AG04450 (cell line): ENCODE measurements around the gene URI1. TPM values are rescaled to one million over a fixed set of nuclear protein-coding genes. Genes with fewer than 3 reads are reported as not detected.

Source experiments
- CTCF ChIA-PET: fragments of 300-600, 350-600 bp; formaldehyde crosslinking; extraction: SDS; loops from one replicate; lab custom pipeline; 2022; ENCODE audit warnings: antibody characterized with exemption, inconsistent platforms; lab: Charles Lee
- POLR2A ChIA-PET: fragments of 350-600 bp; formaldehyde crosslinking; extraction: SDS; loops from one replicate; lab custom pipeline; 2021; ENCODE audit warnings: antibody characterized with exemption, inconsistent platforms; lab: Yijun Ruan, JAX
- DNase-seq: peaks from one replicate; pipeline ENCODE4 v3.0.0-alpha.2; 2011; ENCODE audit warnings: low read depth, low spot score
- H3K27ac ChIP-seq: one replicate; pipeline ENCODE4 v1.5.1; 2012; ENCODE audit warnings: low read depth, low read length, control low read depth
- H3K27me3 ChIP-seq: one replicate; pipeline ENCODE4 v1.6.0; 2012; ENCODE audit warnings: low read length; ENCODE audit not compliant: control insufficient read depth, insufficient read depth
- H3K4me3 ChIP-seq: 2 replicates; pipeline ENCODE4 v1.5.1; 2011; ENCODE audit warnings: mild to moderate bottlenecking, low read depth, low read length, control low read depth
- H3K9me3 ChIP-seq: 2 replicates; pipeline ENCODE4 v1.5.1; 2012; ENCODE audit warnings: low read length; ENCODE audit not compliant: control insufficient read depth, insufficient read depth
- polyA plus RNA-seq: library from polyadenylated mRNA; depleted of rRNA; stranded (reverse); fragments of >200 nt; gene quantifications from 2 replicates; pipeline ENCODE4 v1.2.3, GENCODE V29; 2011
- TF ChIP-seq, protein P1 (sequence below): IDR thresholded peaks from 2 replicates; pipeline ENCODE4 v1.5.1; 2011; ENCODE audit warnings: low read depth, low read length, control low read depth, inconsistent platforms

The URI1 gene
- polyA plus RNA-seq, 1 experiment: 79.0 TPM

DNA sequence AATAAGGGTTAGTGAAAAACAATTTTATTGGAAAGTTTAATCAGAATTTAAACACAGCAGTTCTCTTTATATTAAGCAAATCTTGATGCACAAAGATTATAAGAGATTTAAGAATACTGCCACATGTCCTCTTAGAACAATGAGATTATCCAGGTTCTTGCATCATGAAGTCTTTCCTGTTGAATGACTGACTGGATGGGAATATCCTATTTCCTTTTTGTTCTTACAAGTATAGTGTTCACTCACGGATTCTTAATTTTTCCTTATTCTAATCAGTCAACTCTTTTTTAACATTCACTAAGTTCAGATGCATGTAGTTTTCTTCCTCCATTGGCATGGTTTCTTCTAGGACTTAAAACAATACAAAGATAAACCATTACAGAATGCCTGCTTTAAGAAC is 10.1 kb downstream of the URI1 start:
- CTCF ChIA-PET: no interaction called here
- Histone ChIP-seq H3K4me3 (no peak overlapping the region), H3K27me3 (no peaks in the 10 kb centered on the region), H3K27ac (no peak overlapping the region), H3K9me3 (no peaks in the 10 kb centered on the region; the same call in 1 of the 2 replicates)
- POLR2A ChIA-PET: no interaction called here
- DNase-seq: no peak
- TF ChIP-seq, protein P1, sequence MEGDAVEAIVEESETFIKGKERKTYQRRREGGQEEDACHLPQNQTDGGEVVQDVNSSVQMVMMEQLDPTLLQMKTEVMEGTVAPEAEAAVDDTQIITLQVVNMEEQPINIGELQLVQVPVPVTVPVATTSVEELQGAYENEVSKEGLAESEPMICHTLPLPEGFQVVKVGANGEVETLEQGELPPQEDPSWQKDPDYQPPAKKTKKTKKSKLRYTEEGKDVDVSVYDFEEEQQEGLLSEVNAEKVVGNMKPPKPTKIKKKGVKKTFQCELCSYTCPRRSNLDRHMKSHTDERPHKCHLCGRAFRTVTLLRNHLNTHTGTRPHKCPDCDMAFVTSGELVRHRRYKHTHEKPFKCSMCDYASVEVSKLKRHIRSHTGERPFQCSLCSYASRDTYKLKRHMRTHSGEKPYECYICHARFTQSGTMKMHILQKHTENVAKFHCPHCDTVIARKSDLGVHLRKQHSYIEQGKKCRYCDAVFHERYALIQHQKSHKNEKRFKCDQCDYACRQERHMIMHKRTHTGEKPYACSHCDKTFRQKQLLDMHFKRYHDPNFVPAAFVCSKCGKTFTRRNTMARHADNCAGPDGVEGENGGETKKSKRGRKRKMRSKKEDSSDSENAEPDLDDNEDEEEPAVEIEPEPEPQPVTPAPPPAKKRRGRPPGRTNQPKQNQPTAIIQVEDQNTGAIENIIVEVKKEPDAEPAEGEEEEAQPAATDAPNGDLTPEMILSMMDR: no peak

- Histone ChIP-seq H3K9me3 (no peaks in the 10 kb centered on the region; the same call in 1 of the 2 replicates), H3K27ac (no peak overlapping the region), H3K27me3 (no peaks in the 10 kb centered on the region), H3K4me3 (no peak overlapping the region)
- no peak for DNase-seq
- TF ChIP-seq, protein P1: no peak
- ChIA-PET CTCF (no interaction called here), POLR2A (no interaction called here)
Measured at GRCh38 chr19:29952646-29953045, 10.6 kb downstream of the URI1 start.

GRCh38 chr19:29953352-29954247 is 11.6 kb downstream of the URI1 start:
- H3K9me3 ChIP-seq: no peaks in the 10 kb centered on the region; the same call in 1 of the 2 replicates
- H3K4me3 ChIP-seq: no peak overlapping the region
- no peaks in the 10 kb centered on the region for H3K27me3 ChIP-seq
- DNase-seq: no peak
- CTCF ChIA-PET: interaction anchor here (0.6 kb wide), 1 partner anchor 269 kb away, joined by 5 read pairs; no protein-coding TSS in a partner anchor
- H3K27ac ChIP-seq: no peak overlapping the region
- POLR2A ChIA-PET: no interaction called here
- TF ChIP-seq, protein P1: no peak

GRCh38 chr19:29956855-29957254 is 14.8 kb downstream of the URI1 start:
- CTCF ChIA-PET: no interaction called here

More at GRCh38 chr19:29956855-29957254, 14.8 kb downstream of the URI1 start:
- no peak for DNase-seq
- H3K4me3 ChIP-seq: no peak overlapping the region
- POLR2A ChIA-PET: no interaction called here
- no peaks in the 10 kb centered on the region for H3K27me3 ChIP-seq
- H3K27ac ChIP-seq: no peak overlapping the region
- no peaks in the 10 kb centered on the region for H3K9me3 ChIP-seq
- TF ChIP-seq, protein P1: no peak
